Glutamatergic neuron (in vitro differentiated cells): ENCODE data around the gene CTR9. TPM values are rescaled to one million over a fixed set of nuclear protein-coding genes. Genes with fewer than 3 reads are reported as not detected.

Source experiments
- DNase-seq: peaks from one replicate; pipeline ENCODE4 v3.0.0; 2022
- H3K27ac Mint-ChIP-seq: one replicate; pipeline ENCODE4 v1.8.0; 2020; ENCODE audit warnings: mild to moderate bottlenecking, mixed read lengths, inconsistent platforms; ENCODE audit not compliant: unreplicated experiment
- H3K27me3 Mint-ChIP-seq: one replicate; pipeline ENCODE4 v1.8.0; 2020; ENCODE audit warnings: mild to moderate bottlenecking, moderate library complexity, mixed read lengths, inconsistent platforms; ENCODE audit not compliant: unreplicated experiment
- H3K36me3 Mint-ChIP-seq: one replicate; pipeline ENCODE4 v1.8.0; 2020; ENCODE audit warnings: mild to moderate bottlenecking, mixed read lengths, inconsistent platforms; ENCODE audit not compliant: unreplicated experiment
- H3K4me1 Mint-ChIP-seq: one replicate; pipeline ENCODE4 v1.8.0; 2020; ENCODE audit warnings: mild to moderate bottlenecking, low read depth, mixed read lengths, inconsistent platforms; ENCODE audit not compliant: unreplicated experiment
- H3K4me3 Mint-ChIP-seq: one replicate; pipeline ENCODE4 v1.8.0; 2020; ENCODE audit warnings: mild to moderate bottlenecking, mixed read lengths, inconsistent platforms; ENCODE audit not compliant: unreplicated experiment
- H3K9me3 Mint-ChIP-seq: one replicate; pipeline ENCODE4 v1.8.0; 2020; ENCODE audit warnings: mild to moderate bottlenecking, moderate library complexity, mixed read lengths, inconsistent platforms; ENCODE audit not compliant: unreplicated experiment
- CTCF ChIP-seq: fragments of 200-600 bp; sonication (generic); IDR thresholded peaks from one replicate; pipeline ENCODE4 v1.5.0; 2021; ENCODE audit not compliant: partially characterized antibody, unreplicated experiment
- total RNA-seq: library from RNA; stranded (reverse); fragmentation: NEBNext Ultra II Directional; extraction: Animal tissue kit (Norgen Biotek cat#: 25700); gene quantifications from one replicate; pipeline ENCODE4 v1.2.1, GENCODE V29; 2021; ENCODE audit not compliant: unreplicated experiment

Gene CTR9
- total RNA-seq, 1 donor from 2014 or later = 32.7 TPM

DNA sequence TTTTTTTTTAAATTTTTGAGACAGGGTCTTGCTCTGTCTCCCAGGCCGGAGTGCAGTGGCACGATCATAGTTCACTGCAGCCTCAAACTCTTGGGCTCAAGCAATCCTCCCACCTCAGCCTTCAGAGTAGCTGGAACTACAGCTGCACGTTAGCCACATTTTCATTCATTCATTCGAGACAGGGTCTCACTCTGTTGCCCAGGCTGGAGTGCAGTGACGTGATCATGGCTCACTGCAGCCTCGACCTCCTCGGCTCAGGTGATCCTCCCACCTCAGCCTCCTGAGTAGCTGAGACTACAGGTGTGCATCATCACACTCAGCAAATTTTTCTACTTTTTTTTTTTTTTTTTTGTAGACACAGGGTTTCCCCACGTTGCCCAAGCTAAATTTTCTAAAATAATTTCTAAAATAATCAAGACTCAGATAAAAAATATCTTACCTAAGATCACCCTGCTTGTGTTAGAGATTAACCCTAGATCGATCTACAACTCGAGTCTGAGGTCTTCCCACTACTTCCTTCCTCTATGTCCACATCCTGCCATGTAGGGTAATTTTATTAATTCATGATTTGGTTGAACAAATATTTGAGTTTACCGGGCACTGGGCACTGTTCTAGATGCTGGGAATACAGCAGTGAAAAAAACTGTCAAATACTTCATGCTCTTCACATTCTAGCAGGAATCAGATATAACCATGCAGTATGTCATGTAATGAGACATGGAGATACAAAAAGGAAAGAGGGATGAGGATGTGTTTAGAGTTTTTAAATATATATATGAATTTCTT lies 42.6 kb downstream of the CTR9 start:
- Mint-ChIP-seq H3K27ac (no peak overlapping the region), H3K9me3 (peaks cover 4% of the 10 kb centered on the region), H3K27me3 (peaks cover 2% of the 10 kb centered on the region), H3K4me3 (no peak overlapping the region), H3K4me1 (peaks cover 4% of the 10 kb centered on the region), H3K36me3 (no peaks in the 10 kb centered on the region)
- no peak for DNase-seq
- no peak for TF ChIP-seq CTCF

DNA sequence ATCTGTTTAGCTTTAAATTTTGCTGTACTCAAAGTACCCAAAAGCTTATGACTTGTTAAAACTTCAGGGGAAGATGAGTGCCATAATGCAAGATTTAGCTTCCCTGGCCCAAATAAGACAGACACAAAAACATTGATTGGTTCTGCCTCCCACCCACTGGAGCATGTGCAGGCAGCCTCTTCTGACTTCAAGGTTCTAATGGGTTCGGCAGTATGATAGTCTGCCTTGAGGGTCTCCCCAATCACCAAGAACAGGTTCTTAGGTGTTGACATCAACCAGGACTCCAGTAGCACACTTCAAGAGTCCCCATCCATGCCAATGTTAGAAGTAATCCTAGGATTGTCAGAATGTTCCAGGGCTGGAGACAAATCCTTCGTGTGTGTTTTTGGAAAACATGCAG lies 45.1 kb downstream of the CTR9 start:
- Mint-ChIP-seq H3K36me3 (peaks cover 4% of the 10 kb centered on the region), H3K27ac (no peak overlapping the region)
- no peak for DNase-seq

GRCh38 chr11:10797001-10797400 lies 46.0 kb downstream of the CTR9 start:
- peaks cover 4% of the 10 kb centered on the region for H3K4me1 Mint-ChIP-seq
- H3K27ac Mint-ChIP-seq = no peak overlapping the region
- peaks cover 4% of the 10 kb centered on the region for H3K9me3 Mint-ChIP-seq
- peaks cover 4% of the 10 kb centered on the region for H3K36me3 Mint-ChIP-seq
- peaks cover 5% of the 10 kb centered on the region for H3K27me3 Mint-ChIP-seq
- no peak overlapping the region for H3K4me3 Mint-ChIP-seq
- TF ChIP-seq CTCF = no peak
- no peak for DNase-seq

More for the DNA sequence above, 45.1 kb downstream of the CTR9 start:
- H3K4me1 Mint-ChIP-seq = peaks cover 4% of the 10 kb centered on the region
- H3K4me3 Mint-ChIP-seq = no peak overlapping the region
- peaks cover 5% of the 10 kb centered on the region for H3K27me3 Mint-ChIP-seq
- peaks cover 4% of the 10 kb centered on the region for H3K9me3 Mint-ChIP-seq
- TF ChIP-seq CTCF = no peak

DNA sequence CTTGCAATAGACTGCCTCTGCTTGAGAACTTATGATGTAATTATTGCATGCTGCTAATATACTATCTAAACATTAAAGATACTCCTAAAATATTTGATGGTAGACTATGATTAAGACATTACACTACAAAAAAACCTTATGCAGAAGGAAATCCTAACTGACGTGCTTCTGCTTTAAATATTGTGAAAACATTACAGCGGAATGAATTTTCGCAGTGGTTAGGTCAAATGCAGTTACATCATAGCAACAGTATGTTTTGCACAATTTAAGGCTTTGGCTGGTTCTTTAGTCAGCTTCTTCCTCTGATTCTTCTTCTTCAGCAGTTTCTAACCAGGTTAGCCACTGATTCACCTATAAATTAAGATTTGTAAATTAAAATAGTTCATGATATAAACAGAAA lies 46.5 kb downstream of the CTR9 start:
- Mint-ChIP-seq H3K4me3 (no peak overlapping the region), H3K27ac (no peak overlapping the region), H3K27me3 (peaks cover 5% of the 10 kb centered on the region), H3K4me1 (peaks cover 4% of the 10 kb centered on the region), H3K9me3 (peaks cover 6% of the 10 kb centered on the region), H3K36me3 (peaks cover 4% of the 10 kb centered on the region)
- TF ChIP-seq CTCF = no peak
- no peak for DNase-seq

GRCh38 chr11:10798330-10798928 lies 47.4 kb downstream of the CTR9 start:
- H3K27me3 Mint-ChIP-seq = peaks cover 3% of the 10 kb centered on the region
- TF ChIP-seq CTCF = no peak
- H3K9me3 Mint-ChIP-seq = peaks cover 4% of the 10 kb centered on the region
- H3K4me1 Mint-ChIP-seq = peaks cover 1% of the 10 kb centered on the region
- H3K4me3 Mint-ChIP-seq = no peak overlapping the region
- no peak overlapping the region for H3K27ac Mint-ChIP-seq
- peaks cover 5% of the 10 kb centered on the region for H3K36me3 Mint-ChIP-seq
- no peak for DNase-seq
